ENCODE results near the gene SRSF11.

GRCh38 chr1:70247768-70248167 is 26.6 kb downstream of the SRSF11 start:
- TF ChIP-seq POLR2AphosphoS5 (IDR thresholded peaks at IDR 0.05; ENCODE audit: borderline replicate concordance, low read depth, low read length), result no peak
- no peak for TF ChIP-seq FOXP2 (optimal IDR thresholded peaks at IDR 0.05; ENCODE audit: control extremely low read depth, extremely low read length, insufficient read depth)
